Stimulated activated CD8-positive, alpha-beta memory T cell treated with anti-CD3 and anti-CD28 coated beads, Interleukin-4, amount 100 ng/mL, for 24 hours (primary cell): ENCODE measurements around the gene ADARB2.

Experiments
- DNase-seq: peaks from one replicate; pipeline ENCODE4 v3.0.0-alpha.2; 2020; ENCODE audit warnings: low read depth

ADARB2 gene

GRCh38 chr10:1685699-1686490 is 51.4 kb downstream of the ADARB2 start:
- DNase-seq: no peak

- DNase-seq: no peak
Measured at GRCh38 chr10:1684991-1685390, 52.3 kb downstream of the ADARB2 start.

DNA sequence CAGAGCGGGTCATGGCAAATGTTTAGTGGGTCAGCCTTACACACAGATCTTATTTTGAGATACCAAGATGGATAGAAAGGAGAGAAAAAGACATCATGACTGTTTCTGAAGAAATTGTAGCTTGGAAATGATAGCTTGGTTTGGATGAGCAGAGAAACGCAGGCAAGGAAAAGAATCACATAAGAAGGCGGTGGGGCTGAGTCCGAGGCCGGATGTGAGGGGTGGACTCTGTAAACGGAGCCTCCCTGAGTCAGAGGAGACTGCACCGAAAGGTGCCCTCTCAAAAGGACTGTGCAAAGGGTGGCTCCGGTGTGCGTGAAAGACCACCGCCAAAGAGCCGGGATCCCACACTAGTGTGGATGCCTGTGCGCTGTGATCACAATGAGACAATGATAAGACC is 53.7 kb downstream of the ADARB2 start:
- no peak for DNase-seq

DNA sequence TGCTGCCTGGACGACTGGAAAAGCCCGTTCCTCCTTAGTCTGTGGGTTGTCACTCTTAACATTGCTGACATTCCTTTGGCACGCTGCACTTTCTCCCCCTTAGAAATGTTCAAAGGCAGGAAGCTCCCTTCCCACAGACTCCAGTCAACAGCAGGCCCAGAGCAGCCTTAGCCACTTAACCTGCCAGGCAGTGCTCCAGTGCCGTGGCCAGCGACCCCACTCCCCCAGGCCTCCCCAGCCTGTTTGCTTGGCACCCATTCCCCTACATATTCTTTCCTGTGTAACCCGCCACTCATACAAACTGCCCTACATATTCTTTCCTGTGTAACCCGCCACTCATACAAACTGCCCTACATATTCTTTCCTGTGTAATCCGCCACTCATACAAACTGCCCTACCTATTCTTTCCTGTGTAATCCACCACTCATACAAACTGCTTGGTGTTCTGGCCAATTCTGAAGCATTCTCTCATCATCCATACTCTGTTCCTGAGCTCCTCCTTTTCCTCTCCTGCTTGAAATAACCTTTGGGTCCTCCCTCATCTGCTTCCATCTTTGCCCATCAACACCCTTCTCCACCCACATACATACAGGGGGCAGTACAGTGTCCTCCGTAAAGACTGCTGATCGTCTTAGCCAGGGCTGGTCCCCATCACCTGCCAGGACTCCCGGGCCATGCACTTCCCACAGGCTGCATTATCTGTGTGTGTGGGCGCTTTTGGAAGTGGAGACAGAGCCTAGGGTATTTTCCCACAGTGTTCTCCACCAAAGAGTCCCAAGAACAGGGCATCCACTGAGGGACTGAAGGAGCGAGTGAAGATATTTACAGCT is 57.3 kb downstream of the ADARB2 start:
- DNase-seq: no peak

DNA sequence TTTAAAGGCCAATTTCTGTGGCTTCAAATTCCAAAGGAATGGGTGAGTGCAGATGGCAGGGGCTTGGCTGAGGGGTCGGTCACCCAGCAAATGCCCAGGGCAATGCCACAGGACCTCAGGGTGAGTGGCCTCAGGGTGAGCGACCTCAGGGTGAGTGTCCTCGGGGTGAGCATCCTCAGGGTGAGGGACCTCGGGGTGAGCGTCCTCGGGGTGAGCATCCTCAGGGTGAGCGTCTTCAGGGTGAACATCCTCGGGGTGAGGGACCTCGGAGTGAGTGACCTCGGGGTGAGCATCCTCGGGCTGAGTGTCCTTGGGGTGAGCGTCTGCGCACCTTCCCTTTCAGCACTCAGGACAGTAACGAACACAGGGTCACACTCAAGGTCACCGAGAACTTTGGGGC is 59.2 kb downstream of the ADARB2 start:
- DNase-seq: no peak

DNA sequence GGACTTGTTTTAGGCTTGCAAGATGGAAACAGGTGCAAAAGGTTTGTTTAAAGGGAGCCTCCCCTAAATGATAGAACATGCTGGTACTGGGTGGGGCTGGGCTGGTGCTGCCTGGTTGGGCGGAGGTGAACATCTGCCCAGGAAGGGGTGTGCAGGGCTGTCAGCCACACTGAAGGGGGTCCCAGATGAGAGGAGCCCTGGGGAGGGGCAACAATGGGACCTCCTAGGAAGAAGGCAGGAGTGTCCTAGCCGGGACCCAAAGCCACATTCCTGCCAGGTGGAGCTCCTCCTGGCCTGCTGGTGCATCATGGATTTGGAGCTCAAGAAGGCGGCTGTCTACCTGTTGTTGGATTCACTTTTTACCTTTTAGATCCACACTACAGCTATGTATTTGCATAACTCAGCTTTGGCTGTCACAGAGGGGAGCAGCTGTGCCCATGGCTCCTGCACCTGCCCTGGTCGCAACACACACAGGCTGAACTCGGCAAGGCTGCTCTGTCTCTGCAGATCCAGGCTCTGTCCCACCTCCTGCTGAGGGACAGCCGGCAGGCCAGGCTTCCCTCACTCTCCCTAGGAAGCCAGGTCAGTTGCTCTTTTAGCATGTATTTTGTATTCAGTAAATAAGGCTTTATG is 59.9 kb downstream of the ADARB2 start:
- no peak for DNase-seq

GRCh38 chr10:1674501-1674900 is 62.8 kb downstream of the ADARB2 start:
- no peak for DNase-seq

- DNase-seq: no peak
Measured at GRCh38 chr10:1673568-1674345, 63.6 kb downstream of the ADARB2 start.

- no peak for DNase-seq
Measured at GRCh38 chr10:1672001-1672781, 65.1 kb downstream of the ADARB2 start.

- DNase-seq: no peak
Measured at GRCh38 chr10:1671366-1672000, 65.8 kb downstream of the ADARB2 start.

DNA sequence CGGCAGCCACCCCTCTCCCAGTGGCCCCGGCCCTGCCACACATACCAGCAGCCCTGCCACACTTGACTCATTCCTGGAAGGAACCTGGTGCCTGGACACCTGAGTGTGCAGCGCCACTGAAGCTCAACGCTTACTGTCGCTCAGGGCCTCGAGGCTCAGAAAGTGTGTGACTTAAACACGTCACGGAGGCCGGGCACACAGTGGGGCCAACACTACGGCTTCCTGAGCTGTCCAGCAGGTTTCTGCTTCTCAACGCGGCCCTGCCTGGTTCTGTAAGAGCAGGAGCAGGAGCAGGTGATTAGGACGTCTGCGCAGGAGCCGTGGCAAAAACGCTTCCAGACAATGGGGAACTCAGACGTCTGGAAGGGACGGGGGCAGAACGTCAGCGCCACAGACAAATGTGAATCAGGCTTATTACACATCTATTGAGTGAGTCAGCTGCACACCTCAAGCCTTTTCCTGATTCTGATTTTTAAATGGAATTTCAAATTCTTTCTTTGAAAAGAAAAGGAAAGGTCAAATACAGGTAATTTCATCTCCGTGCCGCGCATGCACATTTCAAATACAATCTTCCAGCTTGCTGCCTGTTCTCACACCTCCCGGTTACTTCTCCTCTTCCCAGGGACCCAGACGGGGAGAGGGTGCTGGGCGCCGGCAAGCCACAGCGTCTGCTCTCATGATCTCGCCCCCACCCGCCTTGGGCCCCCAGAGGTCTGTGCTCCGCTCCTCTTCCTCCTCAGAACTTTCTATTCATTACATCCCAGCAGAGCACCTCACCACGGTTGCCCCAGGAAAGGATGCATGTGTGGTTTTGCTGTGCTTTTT is 66.6 kb downstream of the ADARB2 start:
- no peak for DNase-seq

GRCh38 chr10:1669433-1669832 is 67.9 kb downstream of the ADARB2 start:
- no peak for DNase-seq

GRCh38 chr10:1668399-1668798 is 68.9 kb downstream of the ADARB2 start:
- no peak for DNase-seq

GRCh38 chr10:1667392-1667791 is 69.9 kb downstream of the ADARB2 start:
- DNase-seq: no peak

GRCh38 chr10:1666147-1666546 is 71.2 kb downstream of the ADARB2 start:
- no peak for DNase-seq

- no peak for DNase-seq
Measured at GRCh38 chr10:1665681-1666080, 71.6 kb downstream of the ADARB2 start.

DNA sequence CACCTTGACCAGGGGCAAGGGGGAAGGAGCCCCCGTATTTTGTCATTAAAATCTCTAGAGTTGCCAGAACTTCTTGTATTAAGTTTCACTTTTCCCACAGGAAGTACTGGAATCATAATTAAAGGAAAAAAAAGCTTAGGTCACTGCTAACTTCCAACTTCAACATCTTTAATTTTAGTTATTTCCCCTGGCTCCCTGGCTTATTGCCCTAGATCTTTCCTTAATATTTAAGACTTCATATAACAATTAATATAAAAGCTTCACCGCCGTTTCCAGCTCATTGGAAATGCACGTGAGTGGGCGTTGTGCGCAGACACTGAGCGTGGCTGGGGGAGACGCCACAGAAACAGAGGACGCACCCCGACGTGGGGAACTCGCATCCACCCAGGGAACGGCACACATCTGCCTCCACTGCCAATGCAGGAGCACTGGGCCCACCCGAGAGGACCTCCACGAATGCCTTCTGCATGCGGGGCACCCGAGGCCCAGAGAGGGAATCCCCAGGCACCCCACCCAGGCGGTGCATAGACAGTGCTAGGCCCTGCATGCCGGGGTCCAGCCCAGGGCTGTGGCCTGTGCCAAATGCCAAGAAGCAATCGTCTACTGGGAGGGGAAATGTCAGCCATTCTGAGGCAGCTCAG is 72.2 kb downstream of the ADARB2 start:
- DNase-seq: no peak

- DNase-seq: no peak
Measured at GRCh38 chr10:1664333-1664964, 72.9 kb downstream of the ADARB2 start.

DNA sequence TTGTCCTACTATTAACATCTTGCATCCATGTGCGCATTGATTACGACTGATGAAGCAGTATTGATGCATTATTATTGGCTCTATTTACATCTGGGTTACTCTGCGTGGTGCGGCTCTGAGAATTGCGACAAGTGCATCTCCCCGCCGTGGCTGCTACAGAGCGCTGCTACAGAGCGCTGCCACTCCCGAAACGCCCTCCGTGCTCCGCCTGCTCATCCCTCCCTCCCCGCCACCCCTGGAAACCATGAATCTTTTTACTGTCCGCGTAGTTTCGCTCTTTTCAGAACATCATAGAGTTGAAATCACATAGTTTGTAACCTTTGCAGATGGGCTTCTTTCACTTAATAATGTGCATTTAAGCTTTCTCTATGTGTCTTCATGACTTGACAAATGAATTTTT is 74.1 kb downstream of the ADARB2 start:
- DNase-seq: no peak
